ENCODE data around the gene ADCY1. TPM values are rescaled to one million over a fixed set of nuclear protein-coding genes. Genes with fewer than 3 reads are reported as not detected.

ADCY1 gene
- total and polyA plus RNA-seq, 3 experiments from 2014 or later, result 0.79 to 1.3 TPM; not detected in 1

GRCh38 chr7:45681596-45682357 lies 107.6 kb downstream of the ADCY1 start:
- DNase-seq, result no peak
- H3K9me3 ChIP-seq (ENCODE audit: low read length), result no peaks in the 10 kb centered on the region
- no peaks in the 10 kb centered on the region for H3K4me1 ChIP-seq (ENCODE audit: insufficient read depth, low read length)
- ChIA-PET POLR2A (no interaction called here), CTCF (no interaction called here)
- Mint-ChIP-seq H3K4me3 (no peak overlapping the region), H3K4me1 (no peaks in the 10 kb centered on the region), H3K9me3 (peaks cover 0 to 4% (median 1%) of the 10 kb centered on the region in 5 donors), H3K27me3 (peaks cover 12 to 41% of the 10 kb centered on the region in 2 donors), H3K36me3 (peaks cover 0 to 1% (median 0%) of the 10 kb centered on the region in 3 donors), H3K27ac (no peak overlapping the region)
- no peaks in the 10 kb centered on the region for H3K27me3 ChIP-seq (ENCODE audit: insufficient read depth, low read length, poor library complexity, severe bottlenecking)
- H3K4me3 ChIP-seq (ENCODE audit: low read length), result no peak overlapping the region
- H3K36me3 ChIP-seq (ENCODE audit: insufficient read depth, low read length), result no peaks in the 10 kb centered on the region
- no peak overlapping the region for H3K27ac ChIP-seq (ENCODE audit: low read depth, low read length)

GRCh38 chr7:45682358-45682735 lies 108.2 kb downstream of the ADCY1 start:
- ChIA-PET CTCF (no interaction called here), POLR2A (no interaction called here)
- DNase-seq, result no peak
- no peak overlapping the region for H3K27ac Mint-ChIP-seq
- Histone ChIP-seq H3K9me3 (ENCODE audit: low read length) (no peaks in the 10 kb centered on the region), H3K4me1 (ENCODE audit: insufficient read depth, low read length) (no peaks in the 10 kb centered on the region), H3K36me3 (ENCODE audit: insufficient read depth, low read length) (no peaks in the 10 kb centered on the region), H3K27me3 (ENCODE audit: insufficient read depth, low read length, poor library complexity, severe bottlenecking) (no peaks in the 10 kb centered on the region), H3K27ac (ENCODE audit: low read depth, low read length) (no peak overlapping the region), H3K4me3 (ENCODE audit: low read length) (no peak overlapping the region)
- H3K36me3 Mint-ChIP-seq, result peaks cover 0 to 1% (median 0%) of the 10 kb centered on the region in 3 donors
- H3K27me3 Mint-ChIP-seq, result peaks cover 12 to 37% of the 10 kb centered on the region in 2 donors
- H3K9me3 Mint-ChIP-seq, result peaks cover 0 to 2% (median 0%) of the 10 kb centered on the region in 5 donors
- H3K4me1 Mint-ChIP-seq, result no peaks in the 10 kb centered on the region
- H3K4me3 Mint-ChIP-seq, result no peak overlapping the region

GRCh38 chr7:45682836-45683555 lies 108.8 kb downstream of the ADCY1 start:
- ChIA-PET CTCF (no interaction called here), POLR2A (no interaction called here)
- Histone ChIP-seq H3K27ac (ENCODE audit: low read depth, low read length) (no peak overlapping the region), H3K27me3 (ENCODE audit: insufficient read depth, low read length, poor library complexity, severe bottlenecking) (no peaks in the 10 kb centered on the region), H3K4me1 (ENCODE audit: insufficient read depth, low read length) (no peaks in the 10 kb centered on the region), H3K36me3 (ENCODE audit: insufficient read depth, low read length) (no peaks in the 10 kb centered on the region), H3K9me3 (ENCODE audit: low read length) (no peaks in the 10 kb centered on the region), H3K4me3 (ENCODE audit: low read length) (no peak overlapping the region)
- Mint-ChIP-seq H3K4me3 (no peak overlapping the region), H3K27me3 (peaks cover 13 to 33% of the 10 kb centered on the region in 2 donors), H3K9me3 (no peaks in the 10 kb centered on the region), H3K27ac (no peak overlapping the region), H3K36me3 (peaks cover 0 to 1% (median 0%) of the 10 kb centered on the region in 3 donors), H3K4me1 (no peaks in the 10 kb centered on the region)
- DNase-seq, result no peak

GRCh38 chr7:45683556-45684148 lies 109.5 kb downstream of the ADCY1 start:
- DNase-seq, result no peak
- H3K27ac ChIP-seq (ENCODE audit: low read depth, low read length), result no peak overlapping the region
- Mint-ChIP-seq H3K9me3 (no peaks in the 10 kb centered on the region), H3K36me3 (peaks cover 0 to 1% (median 0%) of the 10 kb centered on the region in 3 donors), H3K4me1 (no peaks in the 10 kb centered on the region), H3K4me3 (no peak overlapping the region), H3K27me3 (peaks cover 13 to 29% of the 10 kb centered on the region in 2 donors), H3K27ac (no peak overlapping the region)
- H3K36me3 ChIP-seq (ENCODE audit: insufficient read depth, low read length), result no peaks in the 10 kb centered on the region
- ChIA-PET POLR2A (no interaction called here), CTCF (no interaction called here)
- H3K4me3 ChIP-seq (ENCODE audit: low read length), result no peak overlapping the region
- no peaks in the 10 kb centered on the region for H3K9me3 ChIP-seq (ENCODE audit: low read length)
- H3K4me1 ChIP-seq (ENCODE audit: insufficient read depth, low read length), result no peaks in the 10 kb centered on the region
- no peaks in the 10 kb centered on the region for H3K27me3 ChIP-seq (ENCODE audit: insufficient read depth, low read length, poor library complexity, severe bottlenecking)

- POLR2A ChIA-PET, result no interaction called here
- Mint-ChIP-seq H3K4me3 (no peak overlapping the region), H3K27me3 (peaks cover 10 to 30% of the 10 kb centered on the region in 2 donors), H3K9me3 (no peaks in the 10 kb centered on the region), H3K4me1 (no peaks in the 10 kb centered on the region), H3K36me3 (no peaks in the 10 kb centered on the region), H3K27ac (no peak overlapping the region)
- H3K4me3 ChIP-seq (ENCODE audit: low read length), result no peak overlapping the region
- DNase-seq, result no peak
- H3K4me1 ChIP-seq (ENCODE audit: insufficient read depth, low read length), result no peaks in the 10 kb centered on the region
- CTCF ChIA-PET, result no interaction called here
- no peaks in the 10 kb centered on the region for H3K9me3 ChIP-seq (ENCODE audit: low read length)
- no peak overlapping the region for H3K27ac ChIP-seq (ENCODE audit: low read depth, low read length)
- no peaks in the 10 kb centered on the region for H3K36me3 ChIP-seq (ENCODE audit: insufficient read depth, low read length)
- H3K27me3 ChIP-seq (ENCODE audit: insufficient read depth, low read length, poor library complexity, severe bottlenecking), result no peaks in the 10 kb centered on the region
Observed at GRCh38 chr7:45684910-45685618, 110.9 kb downstream of the ADCY1 start.

- Mint-ChIP-seq H3K4me3 (no peak overlapping the region), H3K36me3 (no peaks in the 10 kb centered on the region), H3K4me1 (no peaks in the 10 kb centered on the region), H3K9me3 (no peaks in the 10 kb centered on the region), H3K27ac (no peak overlapping the region), H3K27me3 (peaks cover 6 to 24% of the 10 kb centered on the region in 2 donors)
- ChIA-PET CTCF (no interaction called here), POLR2A (no interaction called here)
- no peaks in the 10 kb centered on the region for H3K27me3 ChIP-seq (ENCODE audit: insufficient read depth, low read length, poor library complexity, severe bottlenecking)
- no peaks in the 10 kb centered on the region for H3K9me3 ChIP-seq (ENCODE audit: low read length)
- H3K4me3 ChIP-seq (ENCODE audit: low read length), result no peak overlapping the region
- H3K4me1 ChIP-seq (ENCODE audit: insufficient read depth, low read length), result no peaks in the 10 kb centered on the region
- no peak overlapping the region for H3K27ac ChIP-seq (ENCODE audit: low read depth, low read length)
- DNase-seq, result no peak
- no peaks in the 10 kb centered on the region for H3K36me3 ChIP-seq (ENCODE audit: insufficient read depth, low read length)
Observed at GRCh38 chr7:45685619-45686240, 111.6 kb downstream of the ADCY1 start.

- Mint-ChIP-seq H3K27me3 (peaks cover 6 to 16% of the 10 kb centered on the region in 2 donors), H3K36me3 (no peaks in the 10 kb centered on the region), H3K4me1 (no peaks in the 10 kb centered on the region), H3K9me3 (no peaks in the 10 kb centered on the region), H3K4me3 (no peak overlapping the region), H3K27ac (no peak overlapping the region)
- H3K27ac ChIP-seq (ENCODE audit: low read depth, low read length), result no peak overlapping the region
- no peak overlapping the region for H3K4me3 ChIP-seq (ENCODE audit: low read length)
- no peaks in the 10 kb centered on the region for H3K4me1 ChIP-seq (ENCODE audit: insufficient read depth, low read length)
- CTCF ChIA-PET, result no interaction called here
- no peaks in the 10 kb centered on the region for H3K36me3 ChIP-seq (ENCODE audit: insufficient read depth, low read length)
- no peak for DNase-seq
- POLR2A ChIA-PET, result no interaction called here
- H3K9me3 ChIP-seq (ENCODE audit: low read length), result no peaks in the 10 kb centered on the region
- H3K27me3 ChIP-seq (ENCODE audit: insufficient read depth, low read length, poor library complexity, severe bottlenecking), result no peaks in the 10 kb centered on the region
Observed at GRCh38 chr7:45686441-45687184, 112.4 kb downstream of the ADCY1 start.

Data from CD8-positive, alpha-beta memory T cell (primary cell).